GM19324 (cell line): ENCODE data around the gene RPL35A.

Source experiments
- ATAC-seq: cut with Tn5 transposase; IDR thresholded peaks from one replicate; pipeline ENCODE4 v1.9.1; 2021; ENCODE audit warnings: mild to moderate bottlenecking, moderate library complexity; ENCODE audit not compliant: unreplicated experiment, low FRiP score

RPL35A gene

GRCh38 chr3:197994736-197995135, 44.7 kb downstream of the RPL35A start:
- ATAC-seq, result no peak

GRCh38 chr3:197996855-197997254, 46.9 kb downstream of the RPL35A start:
- no peak for ATAC-seq

GRCh38 chr3:197997936-197998335, 47.9 kb downstream of the RPL35A start:
- ATAC-seq, result no peak
